GM04504 (cell line): ENCODE data around the gene BCAT1.
A peak's percentile ranks its signal among the peaks of the same experiment; 100 is the strongest.

Experiments used
- DNase-seq: peaks from one replicate; pipeline ENCODE4 v3.0.0-alpha.2; 2012; ENCODE audit warnings: low read depth

The BCAT1 gene

GRCh38 chr12:24948757-24949722 lies at the start of gene BCAT1:
Gene BCAT1, minus strand, starts transcription at chr12:24949101. Its CDS starts 169 bp downstream, at chr12:24948932.
- DNase-seq: no peak

- DNase-seq: no peak
These were observed 49.2 kb upstream of the BCAT1 start for GRCh38 chr12:24997970-24998582.

GRCh38 chr12:24997496-24997895 lies 48.6 kb upstream of the BCAT1 start:
- no peak for DNase-seq

- DNase-seq: no peak
These were observed 47.9 kb upstream of the BCAT1 start for GRCh38 chr12:24996820-24997219.

- no peak for DNase-seq
These were observed 47.3 kb upstream of the BCAT1 start for GRCh38 chr12:24996102-24996797.

- no peak for DNase-seq
These were observed 44.9 kb upstream of the BCAT1 start for GRCh38 chr12:24993793-24994192.

GRCh38 chr12:24991209-24992049 lies 42.5 kb upstream of the BCAT1 start:
- peak; percentile 18 for DNase-seq

GRCh38 chr12:24989216-24989615 lies 40.3 kb upstream of the BCAT1 start:
- no peak for DNase-seq

- DNase-seq: no peak
These were observed 33.3 kb upstream of the BCAT1 start for GRCh38 chr12:24982250-24982649.

GRCh38 chr12:24979976-24980730 lies 31.3 kb upstream of the BCAT1 start:
- no peak for DNase-seq

GRCh38 chr12:24979329-24979728 lies 30.4 kb upstream of the BCAT1 start:
- no peak for DNase-seq

- DNase-seq: no peak
These were observed 28.8 kb upstream of the BCAT1 start for GRCh38 chr12:24977711-24978110.

- DNase-seq: no peak
These were observed 28.2 kb upstream of the BCAT1 start for GRCh38 chr12:24977060-24977459.

GRCh38 chr12:24975425-24975824 lies 26.5 kb upstream of the BCAT1 start:
- no peak for DNase-seq

GRCh38 chr12:24974216-24974615 lies 25.3 kb upstream of the BCAT1 start:
- DNase-seq: no peak

GRCh38 chr12:24972078-24972477 lies 23.2 kb upstream of the BCAT1 start:
- no peak for DNase-seq

- DNase-seq: no peak
These were observed 21.3 kb upstream of the BCAT1 start for GRCh38 chr12:24970177-24970576.

- no peak for DNase-seq
These were observed 18.2 kb upstream of the BCAT1 start for GRCh38 chr12:24966951-24967564.

- DNase-seq: no peak
These were observed 15.4 kb upstream of the BCAT1 start for GRCh38 chr12:24964342-24964741.

- DNase-seq: no peak
These were observed 11.4 kb upstream of the BCAT1 start for GRCh38 chr12:24960222-24960855.
